PC-3 (cell line): ENCODE data around the gene CCDC178.

Source experiments
- EZH2 ChIP-seq: fragments of 300-600 bp; sonication (generic); IDR thresholded peaks from one replicate; pipeline ENCODE4 v1.6.1; 2017; ENCODE audit warnings: antibody characterized with exemption, mild to moderate bottlenecking, low read length; ENCODE audit not compliant: unreplicated experiment
- TF ChIP-seq, protein P1 (sequence below): fragments of 300-600 bp; sonication (generic); conservative IDR thresholded peaks from 2 replicates; pipeline ENCODE4 v1.5.1; 2017; ENCODE audit warnings: antibody characterized with exemption, low read depth, mild to moderate bottlenecking, low read length

DNA sequence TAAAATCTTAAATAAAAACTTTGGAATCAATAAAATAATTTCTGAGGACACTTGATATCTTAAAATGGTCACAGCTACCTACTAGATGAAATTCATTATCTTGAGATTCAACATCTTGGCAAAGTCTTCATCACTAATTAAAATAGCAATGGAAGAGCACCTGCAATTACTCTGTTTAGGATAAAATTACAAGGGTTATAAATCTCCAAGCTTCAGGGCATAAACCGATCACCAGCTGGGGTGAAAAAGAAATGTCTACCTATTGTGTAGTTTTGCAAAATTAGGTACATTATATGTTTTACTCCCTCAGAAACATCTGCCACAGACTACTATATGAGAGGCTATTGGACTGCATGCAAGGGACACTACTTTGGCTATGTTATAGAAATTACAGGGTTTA, 327.1 kb downstream of the CCDC178 start:
- TF ChIP-seq EZH2 = no peak
- TF ChIP-seq, protein P1, sequence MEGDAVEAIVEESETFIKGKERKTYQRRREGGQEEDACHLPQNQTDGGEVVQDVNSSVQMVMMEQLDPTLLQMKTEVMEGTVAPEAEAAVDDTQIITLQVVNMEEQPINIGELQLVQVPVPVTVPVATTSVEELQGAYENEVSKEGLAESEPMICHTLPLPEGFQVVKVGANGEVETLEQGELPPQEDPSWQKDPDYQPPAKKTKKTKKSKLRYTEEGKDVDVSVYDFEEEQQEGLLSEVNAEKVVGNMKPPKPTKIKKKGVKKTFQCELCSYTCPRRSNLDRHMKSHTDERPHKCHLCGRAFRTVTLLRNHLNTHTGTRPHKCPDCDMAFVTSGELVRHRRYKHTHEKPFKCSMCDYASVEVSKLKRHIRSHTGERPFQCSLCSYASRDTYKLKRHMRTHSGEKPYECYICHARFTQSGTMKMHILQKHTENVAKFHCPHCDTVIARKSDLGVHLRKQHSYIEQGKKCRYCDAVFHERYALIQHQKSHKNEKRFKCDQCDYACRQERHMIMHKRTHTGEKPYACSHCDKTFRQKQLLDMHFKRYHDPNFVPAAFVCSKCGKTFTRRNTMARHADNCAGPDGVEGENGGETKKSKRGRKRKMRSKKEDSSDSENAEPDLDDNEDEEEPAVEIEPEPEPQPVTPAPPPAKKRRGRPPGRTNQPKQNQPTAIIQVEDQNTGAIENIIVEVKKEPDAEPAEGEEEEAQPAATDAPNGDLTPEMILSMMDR = no peak
